A673 (cell line): Measurements from ENCODE around the gene PCNX3.
"Not testable (repeated sequence)": the region's sequence is repeated elsewhere in the genome, so short reads cannot be mapped to it uniquely, and the experiment has no call there.

Experiments used
- EZH2 ChIP-seq: fragments of 200-600 bp; sonication (generic); IDR thresholded peaks from 2 replicates; pipeline ENCODE4 v1.6.1; 2017; ENCODE audit warnings: borderline replicate concordance, low read depth, mild to moderate bottlenecking, mixed read lengths, antibody characterized with exemption, low read length; ENCODE audit not compliant: poor library complexity, severe bottlenecking
- TF ChIP-seq, protein P1 (sequence below): fragments of 300-800, 200-600 bp; sonication (generic); conservative IDR thresholded peaks from 2 replicates; pipeline ENCODE4 v1.5.1; 2017; ENCODE audit warnings: low read depth, mild to moderate bottlenecking, antibody characterized with exemption, low read length, moderate library complexity, mixed read lengths

- TF ChIP-seq EZH2: not testable (repeated sequence)
- TF ChIP-seq, protein P1, sequence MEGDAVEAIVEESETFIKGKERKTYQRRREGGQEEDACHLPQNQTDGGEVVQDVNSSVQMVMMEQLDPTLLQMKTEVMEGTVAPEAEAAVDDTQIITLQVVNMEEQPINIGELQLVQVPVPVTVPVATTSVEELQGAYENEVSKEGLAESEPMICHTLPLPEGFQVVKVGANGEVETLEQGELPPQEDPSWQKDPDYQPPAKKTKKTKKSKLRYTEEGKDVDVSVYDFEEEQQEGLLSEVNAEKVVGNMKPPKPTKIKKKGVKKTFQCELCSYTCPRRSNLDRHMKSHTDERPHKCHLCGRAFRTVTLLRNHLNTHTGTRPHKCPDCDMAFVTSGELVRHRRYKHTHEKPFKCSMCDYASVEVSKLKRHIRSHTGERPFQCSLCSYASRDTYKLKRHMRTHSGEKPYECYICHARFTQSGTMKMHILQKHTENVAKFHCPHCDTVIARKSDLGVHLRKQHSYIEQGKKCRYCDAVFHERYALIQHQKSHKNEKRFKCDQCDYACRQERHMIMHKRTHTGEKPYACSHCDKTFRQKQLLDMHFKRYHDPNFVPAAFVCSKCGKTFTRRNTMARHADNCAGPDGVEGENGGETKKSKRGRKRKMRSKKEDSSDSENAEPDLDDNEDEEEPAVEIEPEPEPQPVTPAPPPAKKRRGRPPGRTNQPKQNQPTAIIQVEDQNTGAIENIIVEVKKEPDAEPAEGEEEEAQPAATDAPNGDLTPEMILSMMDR: not testable (repeated sequence)
Observed at GRCh38 chr11:65683480-65683879, 67.9 kb downstream of the PCNX3 start.
